Left hindlimb (tissue), 1 donor: ENCODE data around the gene CLPTM1.
"Not testable (repeated sequence)": the region's sequence is repeated elsewhere in the genome, so short reads cannot be mapped to it uniquely, and the experiment has no call there.

Source experiments
- DNase-seq: peaks from one replicate; pipeline ENCODE4 v3.0.0-alpha.2; 2018

The CLPTM1 gene

DNA sequence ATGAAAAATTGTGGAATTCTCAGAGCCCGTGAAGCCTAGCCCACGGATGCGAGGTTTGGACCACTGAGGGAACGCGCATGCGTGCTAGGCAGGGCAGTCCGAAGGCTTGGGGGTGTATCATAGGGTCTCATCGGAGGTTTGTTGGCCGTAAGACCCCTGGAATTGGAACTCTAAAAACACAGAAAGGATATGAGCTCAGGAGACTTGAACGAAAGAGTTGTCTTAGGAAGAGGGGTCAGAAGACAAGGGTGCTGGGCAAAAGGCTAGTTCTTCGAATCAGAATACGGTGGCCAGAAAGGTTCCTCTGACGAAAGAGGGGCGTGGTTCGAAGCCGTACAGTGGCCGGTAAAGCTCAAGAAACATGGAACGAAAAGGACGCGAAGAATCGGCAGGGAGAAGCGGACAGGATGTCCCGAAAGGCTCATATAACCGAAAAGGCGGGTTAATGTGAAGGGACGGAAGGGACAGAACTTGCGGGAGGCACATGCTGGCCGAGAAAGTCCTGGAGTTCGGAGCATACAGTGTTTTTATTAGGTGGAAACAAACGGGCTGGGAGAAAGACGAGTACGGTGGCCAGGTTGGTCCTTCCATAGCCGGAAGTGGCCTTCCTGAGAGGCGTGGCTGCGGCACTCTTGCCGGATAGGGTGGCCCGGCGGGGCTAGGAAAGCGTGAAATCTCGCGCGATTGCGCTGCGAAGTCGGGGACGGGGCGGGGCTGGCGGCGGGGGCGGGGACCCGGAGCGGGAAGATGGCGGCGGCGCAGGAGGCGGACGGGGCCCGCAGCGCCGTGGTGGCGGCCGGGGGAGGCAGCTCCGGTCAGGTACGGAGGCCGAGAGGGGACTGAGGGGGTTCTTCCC is at the start of gene CLPTM1:
Gene CLPTM1 (plus strand): TSS at position 732 of the 856 bp plus-strand sequence. CDS start 16 bp downstream, at position 748.
- peak; percentile 97 for DNase-seq

DNA sequence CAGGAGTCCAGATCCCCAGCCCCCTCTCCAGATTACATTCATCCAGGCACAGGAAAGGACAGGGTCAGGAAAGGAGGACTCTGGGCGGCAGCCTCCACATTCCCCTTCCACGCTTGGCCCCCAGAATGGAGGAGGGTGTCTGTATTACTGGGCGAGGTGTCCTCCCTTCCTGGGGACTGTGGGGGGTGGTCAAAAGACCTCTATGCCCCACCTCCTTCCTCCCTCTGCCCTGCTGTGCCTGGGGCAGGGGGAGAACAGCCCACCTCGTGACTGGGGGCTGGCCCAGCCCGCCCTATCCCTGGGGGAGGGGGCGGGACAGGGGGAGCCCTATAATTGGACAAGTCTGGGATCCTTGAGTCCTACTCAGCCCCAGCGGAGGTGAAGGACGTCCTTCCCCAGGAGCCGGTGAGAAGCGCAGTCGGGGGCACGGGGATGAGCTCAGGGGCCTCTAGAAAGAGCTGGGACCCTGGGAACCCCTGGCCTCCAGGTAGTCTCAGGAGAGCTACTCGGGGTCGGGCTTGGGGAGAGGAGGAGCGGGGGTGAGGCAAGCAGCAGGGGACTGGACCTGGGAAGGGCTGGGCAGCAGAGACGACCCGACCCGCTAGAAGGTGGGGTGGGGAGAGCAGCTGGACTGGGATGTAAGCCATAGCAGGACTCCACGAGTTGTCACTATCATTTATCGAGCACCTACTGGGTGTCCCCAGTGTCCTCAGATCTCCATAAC is 49.6 kb upstream of the CLPTM1 start, which contains the start of gene APOE:
Gene APOE (plus strand): TSS at position 360 of the 724 bp plus-strand sequence. CDS start 829 bp downstream, outside the sequence.
- DNase-seq, result no peak

- DNase-seq, result no peak
These were observed 47.6 kb upstream of the CLPTM1 start for GRCh38 chr19:44907613-44908012.

DNA sequence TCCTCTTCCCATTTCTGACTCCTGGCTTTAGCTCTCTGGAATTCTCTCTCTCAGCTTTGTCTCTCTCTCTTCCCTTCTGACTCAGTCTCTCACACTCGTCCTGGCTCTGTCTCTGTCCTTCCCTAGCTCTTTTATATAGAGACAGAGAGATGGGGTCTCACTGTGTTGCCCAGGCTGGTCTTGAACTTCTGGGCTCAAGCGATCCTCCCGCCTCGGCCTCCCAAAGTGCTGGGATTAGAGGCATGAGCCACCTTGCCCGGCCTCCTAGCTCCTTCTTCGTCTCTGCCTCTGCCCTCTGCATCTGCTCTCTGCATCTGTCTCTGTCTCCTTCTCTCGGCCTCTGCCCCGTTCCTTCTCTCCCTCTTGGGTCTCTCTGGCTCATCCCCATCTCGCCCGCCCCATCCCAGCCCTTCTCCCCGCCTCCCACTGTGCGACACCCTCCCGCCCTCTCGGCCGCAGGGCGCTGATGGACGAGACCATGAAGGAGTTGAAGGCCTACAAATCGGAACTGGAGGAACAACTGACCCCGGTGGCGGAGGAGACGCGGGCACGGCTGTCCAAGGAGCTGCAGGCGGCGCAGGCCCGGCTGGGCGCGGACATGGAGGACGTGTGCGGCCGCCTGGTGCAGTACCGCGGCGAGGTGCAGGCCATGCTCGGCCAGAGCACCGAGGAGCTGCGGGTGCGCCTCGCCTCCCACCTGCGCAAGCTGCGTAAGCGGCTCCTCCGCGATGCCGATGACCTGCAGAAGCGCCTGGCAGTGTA is 46.9 kb upstream of the CLPTM1 start:
- no peak for DNase-seq

DNA sequence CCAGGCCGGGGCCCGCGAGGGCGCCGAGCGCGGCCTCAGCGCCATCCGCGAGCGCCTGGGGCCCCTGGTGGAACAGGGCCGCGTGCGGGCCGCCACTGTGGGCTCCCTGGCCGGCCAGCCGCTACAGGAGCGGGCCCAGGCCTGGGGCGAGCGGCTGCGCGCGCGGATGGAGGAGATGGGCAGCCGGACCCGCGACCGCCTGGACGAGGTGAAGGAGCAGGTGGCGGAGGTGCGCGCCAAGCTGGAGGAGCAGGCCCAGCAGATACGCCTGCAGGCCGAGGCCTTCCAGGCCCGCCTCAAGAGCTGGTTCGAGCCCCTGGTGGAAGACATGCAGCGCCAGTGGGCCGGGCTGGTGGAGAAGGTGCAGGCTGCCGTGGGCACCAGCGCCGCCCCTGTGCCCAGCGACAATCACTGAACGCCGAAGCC is 46.3 kb upstream of the CLPTM1 start:
- DNase-seq, result no peak

DNA sequence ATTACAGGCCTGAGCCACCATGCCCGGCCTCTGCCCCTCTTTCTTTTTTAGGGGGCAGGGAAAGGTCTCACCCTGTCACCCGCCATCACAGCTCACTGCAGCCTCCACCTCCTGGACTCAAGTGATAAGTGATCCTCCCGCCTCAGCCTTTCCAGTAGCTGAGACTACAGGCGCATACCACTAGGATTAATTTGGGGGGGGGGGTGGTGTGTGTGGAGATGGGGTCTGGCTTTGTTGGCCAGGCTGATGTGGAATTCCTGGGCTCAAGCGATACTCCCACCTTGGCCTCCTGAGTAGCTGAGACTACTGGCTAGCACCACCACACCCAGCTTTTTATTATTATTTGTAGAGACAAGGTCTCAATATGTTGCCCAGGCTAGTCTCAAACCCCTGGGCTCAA is 45.4 kb upstream of the CLPTM1 start:
- no peak for DNase-seq

GRCh38 chr19:44911896-44912295 is 43.3 kb upstream of the CLPTM1 start:
- not testable (repeated sequence) for DNase-seq

GRCh38 chr19:44912854-44913253 is 42.3 kb upstream of the CLPTM1 start:
- peak; percentile 75 for DNase-seq

- not testable (repeated sequence) for DNase-seq
These were observed 41.4 kb upstream of the CLPTM1 start for GRCh38 chr19:44913512-44914432.

GRCh38 chr19:44914433-44915206 is 40.6 kb upstream of the CLPTM1 start, which contains the start of gene APOC1:
Gene APOC1 (plus strand): TSS chr19:44914608. CDS start chr19:44914892, 284 bp downstream.
- DNase-seq, result peak; percentile 93

DNA sequence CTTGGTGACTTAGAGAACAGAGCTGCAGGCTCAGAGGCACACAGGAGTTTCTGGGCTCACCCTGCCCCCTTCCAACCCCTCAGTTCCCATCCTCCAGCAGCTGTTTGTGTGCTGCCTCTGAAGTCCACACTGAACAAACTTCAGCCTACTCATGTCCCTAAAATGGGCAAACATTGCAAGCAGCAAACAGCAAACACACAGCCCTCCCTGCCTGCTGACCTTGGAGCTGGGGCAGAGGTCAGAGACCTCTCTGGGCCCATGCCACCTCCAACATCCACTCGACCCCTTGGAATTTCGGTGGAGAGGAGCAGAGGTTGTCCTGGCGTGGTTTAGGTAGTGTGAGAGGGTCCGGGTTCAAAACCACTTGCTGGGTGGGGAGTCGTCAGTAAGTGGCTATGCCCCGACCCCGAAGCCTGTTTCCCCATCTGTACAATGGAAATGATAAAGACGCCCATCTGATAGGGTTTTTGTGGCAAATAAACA is 30.9 kb upstream of the CLPTM1 start:
- no peak for DNase-seq

DNA sequence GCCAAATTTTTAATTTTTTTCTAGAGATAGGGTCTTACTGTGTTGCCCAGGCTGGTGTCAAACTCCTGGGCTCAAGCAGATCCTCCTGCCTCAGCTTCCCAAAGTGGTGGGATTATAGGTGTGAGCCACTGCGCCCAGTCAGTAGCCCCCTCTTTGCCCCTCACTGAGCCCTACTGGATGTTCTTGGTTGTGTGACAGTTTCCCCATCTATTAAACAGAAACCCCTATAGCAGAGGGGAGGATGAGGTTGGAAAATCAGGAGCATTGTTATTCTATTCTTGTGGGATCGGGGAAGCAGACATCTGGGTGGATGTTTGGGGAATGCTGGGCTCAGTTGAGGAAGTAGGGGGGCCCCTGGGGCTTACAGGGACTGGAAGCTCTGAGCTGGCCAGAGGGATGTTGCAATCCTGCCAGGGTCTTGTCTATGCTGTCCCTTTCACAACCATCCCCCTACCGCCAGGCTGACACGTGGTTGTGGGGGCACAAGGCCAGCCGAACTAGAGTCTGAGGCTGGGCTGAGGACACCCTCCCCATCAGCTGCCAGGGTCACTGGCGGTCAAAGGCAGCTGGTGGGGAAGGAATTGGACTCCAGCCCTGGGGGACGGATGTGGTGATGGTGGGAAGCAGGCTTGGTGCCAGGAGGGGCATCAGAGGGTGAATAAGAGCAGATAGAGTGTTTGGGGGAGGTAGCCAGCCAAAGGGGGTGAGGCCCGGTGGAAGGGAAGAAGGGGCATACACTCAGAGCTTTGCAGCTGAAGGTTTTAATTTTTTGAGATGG is 29.9 kb upstream of the CLPTM1 start:
- peak; percentile 85 for DNase-seq

DNA sequence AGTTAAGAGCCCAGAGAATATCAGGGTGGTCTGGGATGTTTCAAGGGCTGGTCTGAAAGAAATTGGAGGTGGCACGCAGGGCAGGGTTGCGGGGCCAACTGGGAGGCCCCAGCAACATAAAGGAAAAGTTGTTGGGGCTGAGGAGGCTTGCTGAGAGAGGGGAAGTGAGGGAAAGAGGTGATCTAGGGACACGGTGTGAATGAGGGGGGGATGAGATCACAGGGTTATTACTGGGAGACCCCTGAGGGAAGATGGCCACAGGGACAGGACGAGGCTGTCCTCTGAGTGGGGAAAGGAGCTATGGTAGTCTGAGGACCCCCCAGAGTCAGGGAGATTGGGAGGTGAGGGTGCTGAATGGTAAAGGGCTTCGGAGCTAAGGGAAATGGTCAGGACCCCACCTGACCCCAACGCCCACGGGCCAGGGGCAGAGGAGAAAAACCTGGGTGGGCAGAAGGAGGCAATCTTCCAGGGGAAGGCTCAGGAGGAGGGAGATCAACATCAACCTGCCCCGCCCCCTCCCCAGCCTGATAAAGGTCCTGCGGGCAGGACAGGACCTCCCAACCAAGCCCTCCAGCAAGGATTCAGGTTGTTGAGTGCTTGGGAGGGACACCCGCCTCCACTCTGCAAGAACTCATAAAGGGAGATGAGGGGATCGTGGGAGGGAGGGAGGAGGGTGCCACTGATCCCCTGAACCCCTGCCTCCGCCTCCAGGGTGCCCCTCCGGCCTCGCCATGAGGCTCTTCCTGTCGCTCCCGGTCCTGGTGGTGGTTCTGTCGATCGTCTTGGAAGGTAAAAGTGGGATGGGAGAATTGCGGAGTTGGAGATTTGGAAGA is 28.7 kb upstream of the CLPTM1 start:
- DNase-seq, result not testable (repeated sequence)

DNA sequence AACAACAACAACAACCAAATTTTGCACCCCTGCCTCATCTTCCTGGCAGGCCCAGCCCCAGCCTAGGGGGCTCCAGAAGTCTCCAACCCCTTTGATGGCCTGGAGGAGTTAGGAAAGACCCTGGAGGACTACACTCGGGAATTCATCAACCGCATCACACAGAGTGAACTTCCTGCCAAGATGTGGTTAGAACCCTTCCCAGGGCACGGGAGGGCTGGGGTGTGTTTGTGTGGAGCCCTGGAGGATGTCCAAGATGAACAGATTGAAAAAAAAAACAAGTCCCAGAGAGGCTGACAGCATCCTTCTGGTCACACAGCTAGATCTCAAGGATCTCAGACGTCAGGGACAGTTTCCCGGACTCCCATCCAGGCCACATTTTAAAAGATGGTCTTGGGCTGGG is 27.4 kb upstream of the CLPTM1 start:
- no peak for DNase-seq

- no peak for DNase-seq
These were observed 25.1 kb upstream of the CLPTM1 start for GRCh38 chr19:44930088-44930487.

DNA sequence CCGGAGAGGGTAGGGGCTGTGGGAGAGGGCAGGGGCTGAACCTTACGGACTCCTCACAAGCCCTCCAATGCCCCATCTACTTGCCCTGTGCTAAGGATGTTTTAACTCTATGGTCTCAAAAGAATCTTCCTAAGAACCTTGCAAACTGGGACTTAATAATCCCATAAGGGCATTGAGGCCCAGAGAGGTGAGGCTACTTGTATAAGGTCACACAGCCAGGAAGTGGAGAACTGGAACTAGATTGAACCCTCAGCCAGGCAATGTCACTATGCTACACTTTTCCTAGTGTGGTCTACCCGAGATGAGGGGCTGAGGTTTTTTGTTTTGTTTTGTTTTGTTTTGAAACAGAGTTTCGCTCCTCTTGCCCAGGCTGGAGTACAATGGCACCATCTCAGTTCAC is 23.6 kb upstream of the CLPTM1 start:
- no peak for DNase-seq

- no peak for DNase-seq
These were observed 15.5 kb upstream of the CLPTM1 start for GRCh38 chr19:44939668-44940067.

GRCh38 chr19:44942067-44942571 is 13.1 kb upstream of the CLPTM1 start, which contains the start of gene APOC4:
Gene APOC4 (plus strand): TSS chr19:44942237. CDS start chr19:44942278, 41 bp downstream.
- no peak for DNase-seq

DNA sequence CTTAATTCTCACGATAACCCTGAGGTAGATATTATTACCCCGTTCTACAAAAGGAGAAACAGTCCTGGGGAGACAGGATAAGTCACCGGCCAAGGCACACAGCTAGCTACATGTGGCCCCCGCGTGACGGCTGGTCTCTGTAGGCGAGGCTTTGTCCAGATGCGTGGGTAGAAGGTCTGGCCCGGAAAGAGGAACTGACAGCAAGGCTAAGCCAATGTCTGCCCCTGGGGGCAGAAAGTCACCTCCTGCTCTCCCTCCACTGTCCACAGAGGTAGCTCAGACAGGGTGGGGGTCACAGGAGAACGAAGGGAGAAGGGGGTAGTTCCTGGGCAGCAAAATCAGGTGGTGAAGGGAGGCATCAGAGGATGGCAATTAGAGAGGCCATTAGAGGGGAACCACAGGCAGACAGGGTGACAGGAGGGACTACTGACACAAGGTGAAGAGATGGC is 11.4 kb upstream of the CLPTM1 start:
- DNase-seq, result no peak
